Muscle layer of colon (tissue), 2 donors: ENCODE results near the gene ZNF787.
"Not testable (repeated sequence)": the region's sequence is repeated elsewhere in the genome, so short reads cannot be mapped to it uniquely, and the experiment has no call there.

ENCODE experiments used
- H3K27ac ChIP-seq: one replicate; pipeline ENCODE4 v1.7.0; 2013; ENCODE audit warnings: low read depth, mild to moderate bottlenecking, low read length, moderate library complexity
- H3K27me3 ChIP-seq, 2 donors: one replicate each; pipeline ENCODE4 v1.7.0; 2013; ENCODE audit warnings: low read length in 2 of 2, mild to moderate bottlenecking in 2 of 2; ENCODE audit not compliant: insufficient read depth in 2 of 2, control insufficient read depth in 1 of 2
- H3K36me3 ChIP-seq: one replicate; pipeline ENCODE4 v1.7.0; 2013; ENCODE audit warnings: mild to moderate bottlenecking, low read length; ENCODE audit not compliant: insufficient read depth
- H3K4me1 ChIP-seq: one replicate; pipeline ENCODE4 v1.7.0; 2013; ENCODE audit warnings: mild to moderate bottlenecking, low read length; ENCODE audit not compliant: insufficient read depth
- H3K4me3 ChIP-seq, 2 donors: one replicate each; pipeline ENCODE4 v1.7.0; 2013; ENCODE audit warnings: low read length in 2 of 2, low read depth in 1 of 2, mild to moderate bottlenecking in 1 of 2, moderate library complexity in 1 of 2
- H3K9ac ChIP-seq: one replicate; pipeline ENCODE4 v1.7.0; 2013; ENCODE audit warnings: low read length
- H3K9me3 ChIP-seq: one replicate; pipeline ENCODE4 v1.7.0; 2013; ENCODE audit warnings: mild to moderate bottlenecking, low read length
- donor health status: abdominal sarcoma.
- donor health status: Adenocarcinoma of cecum.

Gene ZNF787

DNA sequence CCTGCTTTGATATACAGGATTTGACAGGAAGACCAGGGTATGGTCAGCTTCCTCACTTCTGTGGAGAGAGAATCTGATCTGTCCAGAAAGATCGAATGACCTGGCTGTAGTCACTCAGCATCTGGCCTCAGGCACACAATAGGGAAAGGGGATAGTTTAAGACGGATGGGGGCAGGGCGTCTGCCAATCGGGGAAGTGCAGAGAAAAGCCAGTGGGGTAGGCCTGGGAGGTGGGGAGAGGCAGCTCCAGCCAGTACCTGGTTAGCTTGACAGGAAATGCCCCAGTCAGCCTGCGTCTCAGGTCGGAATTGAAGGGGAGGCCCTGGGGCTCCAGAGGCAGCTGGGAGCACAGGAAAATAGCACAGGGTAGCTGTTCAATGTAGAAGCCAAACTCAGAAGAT is 32.4 kb upstream of the ZNF787 start:
- peaks cover 13% of the 10 kb centered on the region for H3K36me3 ChIP-seq
- H3K27ac ChIP-seq: no peak overlapping the region
- no peak overlapping the region for H3K9ac ChIP-seq
- no peaks in the 10 kb centered on the region for H3K9me3 ChIP-seq
- no peak overlapping the region for H3K4me3 ChIP-seq
- H3K4me1 ChIP-seq: peaks cover 8% of the 10 kb centered on the region
- no peaks in the 10 kb centered on the region for H3K27me3 ChIP-seq

DNA sequence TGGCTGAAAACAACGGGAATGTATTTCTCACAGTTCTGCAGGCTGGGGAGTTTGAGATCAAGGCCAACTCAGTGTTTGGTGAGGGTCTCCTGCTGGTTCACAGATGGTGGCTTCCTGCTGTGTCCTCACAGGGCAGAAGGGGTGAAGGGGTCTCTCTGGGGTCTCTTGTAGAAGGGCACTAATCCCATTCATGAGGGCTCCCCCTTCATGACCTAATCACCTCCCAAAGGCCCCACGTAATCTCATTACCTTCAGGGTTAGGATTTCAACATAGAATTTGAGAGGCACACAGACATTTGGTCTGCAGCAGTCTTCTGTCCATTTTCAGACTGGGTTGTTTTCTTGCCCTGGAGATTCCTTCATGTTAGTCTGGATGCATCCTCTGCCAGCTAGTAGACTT is 31.5 kb upstream of the ZNF787 start:
- no peak overlapping the region for H3K27ac ChIP-seq
- H3K9me3 ChIP-seq: no peaks in the 10 kb centered on the region
- H3K27me3 ChIP-seq: no peaks in the 10 kb centered on the region
- no peak overlapping the region for H3K9ac ChIP-seq
- H3K36me3 ChIP-seq: peaks cover 13% of the 10 kb centered on the region
- H3K4me1 ChIP-seq: peaks cover 8% of the 10 kb centered on the region
- H3K4me3 ChIP-seq: no peak overlapping the region

DNA sequence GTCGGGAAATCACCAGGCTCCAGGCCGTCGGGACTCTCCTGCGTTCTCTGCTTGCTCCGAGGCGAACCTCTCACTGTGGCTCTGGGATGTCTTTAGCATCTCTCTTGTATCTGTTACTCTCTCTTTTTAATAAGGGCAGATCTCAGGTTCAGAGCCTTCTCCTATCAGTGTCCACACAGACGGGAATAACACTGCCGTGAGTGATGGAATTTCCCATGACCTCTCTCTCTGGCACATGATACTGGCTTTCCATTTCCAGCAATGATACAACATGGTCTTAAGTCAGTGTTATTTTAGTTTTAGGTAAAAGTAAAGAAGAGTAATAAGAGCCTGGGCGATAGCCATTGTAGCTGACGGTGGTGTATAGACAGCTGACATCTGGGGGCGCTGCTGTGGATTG is 29.3 kb upstream of the ZNF787 start:
- Histone ChIP-seq H3K27me3 (no peaks in the 10 kb centered on the region), H3K36me3 (peaks cover 12% of the 10 kb centered on the region), H3K4me3 (no peak overlapping the region), H3K9me3 (no peaks in the 10 kb centered on the region), H3K4me1 (peaks cover 8% of the 10 kb centered on the region), H3K9ac (no peak overlapping the region), H3K27ac (no peak overlapping the region)

DNA sequence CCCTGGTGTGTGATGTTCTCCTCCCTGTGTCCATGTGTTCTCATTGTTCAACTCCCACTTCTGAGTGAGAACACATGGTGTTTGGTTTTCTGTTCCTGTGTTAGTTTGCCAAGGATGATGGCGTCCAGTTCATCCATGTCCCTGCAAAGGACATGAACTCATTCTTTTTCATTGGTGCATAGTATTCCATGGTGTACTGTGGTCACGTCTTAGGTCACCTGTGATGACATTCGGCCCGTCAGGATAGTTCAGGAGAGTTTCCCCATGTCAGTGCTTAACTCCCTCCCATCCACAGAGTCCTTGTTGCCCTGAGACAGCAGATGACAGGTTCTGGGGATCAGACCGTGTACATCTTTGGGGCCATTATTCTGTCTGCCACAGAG is 28.6 kb upstream of the ZNF787 start:
- no peak overlapping the region for H3K9ac ChIP-seq
- H3K27me3 ChIP-seq: no peaks in the 10 kb centered on the region
- no peaks in the 10 kb centered on the region for H3K9me3 ChIP-seq
- peaks cover 8% of the 10 kb centered on the region for H3K4me1 ChIP-seq
- no peak overlapping the region for H3K4me3 ChIP-seq
- H3K36me3 ChIP-seq: peaks cover 10% of the 10 kb centered on the region
- no peak overlapping the region for H3K27ac ChIP-seq

DNA sequence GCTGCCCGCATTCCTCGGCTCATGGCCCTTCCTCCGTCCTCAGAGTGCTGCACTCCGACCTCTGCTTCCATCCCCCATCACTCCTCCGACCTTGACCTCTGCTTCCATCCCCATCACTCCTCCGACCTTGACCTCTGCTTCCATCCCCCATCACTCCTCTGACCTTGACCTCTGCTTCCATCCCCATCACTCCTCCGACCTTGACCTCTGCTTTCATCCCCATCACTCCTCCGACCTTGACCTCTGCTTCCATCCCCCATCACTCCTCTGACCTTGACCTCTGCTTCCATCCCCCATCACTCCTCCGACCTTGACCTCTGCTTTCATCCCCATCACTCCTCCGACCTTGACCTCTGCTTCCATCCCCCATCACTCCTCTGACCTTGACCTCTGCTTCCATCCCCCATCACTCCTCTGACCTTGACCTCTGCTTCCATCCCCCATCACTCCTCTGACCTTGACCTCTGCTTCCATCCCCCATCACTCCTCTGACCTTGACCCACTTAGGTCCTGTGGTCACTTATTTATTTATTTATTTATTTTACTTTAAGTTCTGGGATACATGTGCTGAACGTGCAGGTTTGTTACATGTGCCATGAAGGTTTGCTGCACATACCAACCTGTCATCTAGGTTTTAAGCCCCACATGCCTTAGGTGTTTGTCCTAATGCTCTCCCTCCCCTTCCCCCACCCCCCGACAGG is 28.0 kb upstream of the ZNF787 start:
- not testable (repeated sequence) for H3K36me3 ChIP-seq, H3K4me3 ChIP-seq, H3K27me3 ChIP-seq, H3K4me1 ChIP-seq, H3K27ac ChIP-seq, H3K9ac ChIP-seq, H3K9me3 ChIP-seq

DNA sequence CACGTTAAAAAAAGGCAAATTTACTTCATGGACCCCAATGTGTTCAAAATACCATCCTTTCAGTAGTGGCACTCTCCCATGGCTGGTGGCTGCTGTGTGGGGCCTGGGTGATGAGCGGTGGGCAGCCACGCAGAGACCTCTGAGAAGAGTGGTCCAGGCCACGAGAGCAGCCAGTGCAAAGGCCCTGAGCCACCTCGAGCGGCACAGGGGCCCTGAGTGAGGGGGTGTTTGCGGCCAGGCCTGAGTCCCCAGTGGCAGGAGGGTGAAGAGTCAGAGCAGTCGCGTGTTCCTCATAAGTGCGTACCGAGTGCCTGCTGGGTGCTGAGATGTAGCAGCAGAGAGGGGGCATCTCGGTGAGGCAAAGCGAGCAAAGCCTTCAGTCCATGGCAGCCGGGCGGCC is 27.0 kb upstream of the ZNF787 start:
- no peak overlapping the region for H3K27ac ChIP-seq

DNA sequence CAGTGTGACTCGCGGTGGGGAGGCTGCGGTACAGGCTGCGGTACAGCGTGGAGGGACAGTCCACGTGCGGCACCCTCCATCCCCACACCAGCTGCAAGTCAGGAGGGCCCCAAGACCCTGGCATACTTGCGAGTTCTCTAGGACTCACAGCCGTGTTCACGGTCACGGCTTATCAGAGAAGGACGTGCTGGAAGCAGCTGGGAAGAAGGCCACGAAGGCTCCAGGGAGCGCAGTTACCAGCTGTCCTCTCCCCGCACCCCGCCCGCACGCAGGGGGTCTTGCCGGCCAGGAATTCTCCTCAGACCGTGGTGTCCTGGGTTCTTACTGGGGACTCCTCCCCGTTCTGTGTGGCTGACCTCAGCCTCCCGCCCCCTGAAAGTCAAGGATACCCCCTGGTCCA is 26.2 kb upstream of the ZNF787 start:
- Histone ChIP-seq H3K4me3 (no peak overlapping the region), H3K27me3 (no peaks in the 10 kb centered on the region), H3K9ac (no peak overlapping the region), H3K4me1 (peaks cover 10% of the 10 kb centered on the region), H3K27ac (no peak overlapping the region), H3K36me3 (peaks cover 10% of the 10 kb centered on the region), H3K9me3 (no peaks in the 10 kb centered on the region)

More for the DNA sequence above, 27.0 kb upstream of the ZNF787 start:
- no peak overlapping the region for H3K4me3 ChIP-seq
- no peaks in the 10 kb centered on the region for H3K27me3 ChIP-seq
- H3K4me1 ChIP-seq: peaks cover 6% of the 10 kb centered on the region
- H3K36me3 ChIP-seq: peaks cover 10% of the 10 kb centered on the region
- no peak overlapping the region for H3K9ac ChIP-seq
- no peaks in the 10 kb centered on the region for H3K9me3 ChIP-seq

DNA sequence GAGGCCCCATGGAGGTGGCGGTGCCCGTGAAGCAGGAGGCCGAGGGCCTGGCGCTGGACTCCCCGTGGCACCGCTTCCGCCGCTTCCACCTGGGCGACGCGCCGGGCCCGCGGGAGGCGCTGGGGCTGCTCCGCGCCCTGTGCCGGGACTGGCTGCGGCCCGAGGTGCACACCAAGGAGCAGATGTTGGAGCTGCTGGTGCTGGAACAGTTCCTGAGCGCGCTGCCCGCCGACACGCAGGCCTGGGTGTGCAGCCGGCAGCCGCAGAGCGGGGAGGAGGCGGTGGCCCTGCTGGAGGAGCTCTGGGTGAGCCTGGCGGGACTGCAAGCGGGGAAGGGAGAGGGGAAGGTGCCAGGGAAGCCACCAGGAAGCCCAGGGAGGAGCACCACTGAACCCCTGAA is 25.8 kb upstream of the ZNF787 start:
- Histone ChIP-seq H3K9ac (no peak overlapping the region), H3K27me3 (no peaks in the 10 kb centered on the region), H3K4me3 (no peak overlapping the region), H3K4me1 (peaks cover 14% of the 10 kb centered on the region), H3K36me3 (peaks cover 10% of the 10 kb centered on the region), H3K9me3 (no peaks in the 10 kb centered on the region), H3K27ac (no peak overlapping the region)

DNA sequence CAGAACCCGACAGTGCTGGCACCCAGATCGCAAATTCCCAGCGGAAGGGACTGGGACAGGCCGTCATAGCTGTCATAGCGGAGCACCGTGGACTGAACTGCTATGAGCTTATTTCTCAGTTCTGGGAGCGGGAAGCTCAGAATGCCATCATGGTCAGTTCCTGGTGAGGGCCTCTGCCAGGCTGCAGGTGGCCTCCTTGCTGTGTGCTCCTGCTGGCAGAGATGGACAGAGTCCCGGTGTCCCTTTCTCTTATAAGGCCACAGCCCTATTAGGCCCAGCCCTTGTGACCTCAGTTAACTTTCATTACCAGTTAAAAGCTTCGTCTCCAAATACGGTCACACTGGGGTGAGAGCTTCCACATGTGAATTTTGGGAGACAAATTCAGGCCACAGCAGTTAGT is 24.6 kb upstream of the ZNF787 start:
- Histone ChIP-seq H3K9ac (no peak overlapping the region), H3K36me3 (peaks cover 10% of the 10 kb centered on the region), H3K9me3 (no peaks in the 10 kb centered on the region), H3K27ac (no peak overlapping the region), H3K4me1 (peaks cover 15% of the 10 kb centered on the region), H3K4me3 (no peak overlapping the region), H3K27me3 (no peaks in the 10 kb centered on the region)

DNA sequence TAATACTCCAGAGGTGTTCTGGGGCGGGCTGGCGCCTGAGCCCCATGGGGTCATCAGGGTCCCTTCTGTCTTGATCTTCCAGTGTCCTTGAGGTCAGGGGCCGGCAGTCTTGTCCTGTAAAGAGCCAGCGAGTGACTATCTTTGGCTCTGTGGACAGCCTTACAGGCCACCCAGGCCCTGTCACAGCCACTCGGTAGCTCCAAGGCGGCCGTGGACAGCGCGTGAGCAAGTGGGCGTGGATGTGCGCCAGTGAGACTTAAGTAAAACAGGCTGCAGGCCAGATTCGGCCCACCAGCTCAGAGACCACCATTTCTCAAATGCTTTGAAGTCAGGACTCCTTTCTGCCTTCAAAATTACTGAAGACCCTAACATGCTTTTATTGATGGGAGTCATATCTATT is 23.7 kb upstream of the ZNF787 start:
- Histone ChIP-seq H3K4me1 (peaks cover 19% of the 10 kb centered on the region), H3K9me3 (no peaks in the 10 kb centered on the region), H3K27ac (no peak overlapping the region), H3K9ac (no peak overlapping the region), H3K4me3 (no peak overlapping the region), H3K36me3 (peaks cover 10% of the 10 kb centered on the region), H3K27me3 (no peaks in the 10 kb centered on the region)

DNA sequence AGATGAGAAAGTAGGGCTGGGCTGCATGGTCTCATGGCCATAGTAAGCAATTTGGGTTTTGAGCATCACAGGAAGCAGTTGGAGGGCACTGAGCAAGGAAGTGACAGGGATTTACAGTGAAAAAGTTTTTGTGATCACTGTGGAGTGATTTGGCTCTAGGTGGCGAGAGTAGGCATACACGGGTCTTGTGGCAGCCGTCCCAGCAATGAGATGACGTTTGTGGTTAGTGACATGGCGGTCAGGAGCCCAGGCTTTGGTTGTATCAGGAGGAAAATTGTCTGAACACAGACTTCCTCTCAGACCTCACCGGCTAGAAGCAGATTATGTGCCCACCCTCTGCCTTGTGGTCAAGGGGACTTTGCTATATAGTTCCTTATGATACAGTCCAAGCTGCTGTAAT is 23.3 kb upstream of the ZNF787 start:
- no peaks in the 10 kb centered on the region for H3K9me3 ChIP-seq
- H3K27ac ChIP-seq: no peak overlapping the region
- H3K4me3 ChIP-seq: no peak overlapping the region
- no peak overlapping the region for H3K9ac ChIP-seq
- H3K27me3 ChIP-seq: no peaks in the 10 kb centered on the region
- H3K4me1 ChIP-seq: peaks cover 22% of the 10 kb centered on the region
- peaks cover 10% of the 10 kb centered on the region for H3K36me3 ChIP-seq

DNA sequence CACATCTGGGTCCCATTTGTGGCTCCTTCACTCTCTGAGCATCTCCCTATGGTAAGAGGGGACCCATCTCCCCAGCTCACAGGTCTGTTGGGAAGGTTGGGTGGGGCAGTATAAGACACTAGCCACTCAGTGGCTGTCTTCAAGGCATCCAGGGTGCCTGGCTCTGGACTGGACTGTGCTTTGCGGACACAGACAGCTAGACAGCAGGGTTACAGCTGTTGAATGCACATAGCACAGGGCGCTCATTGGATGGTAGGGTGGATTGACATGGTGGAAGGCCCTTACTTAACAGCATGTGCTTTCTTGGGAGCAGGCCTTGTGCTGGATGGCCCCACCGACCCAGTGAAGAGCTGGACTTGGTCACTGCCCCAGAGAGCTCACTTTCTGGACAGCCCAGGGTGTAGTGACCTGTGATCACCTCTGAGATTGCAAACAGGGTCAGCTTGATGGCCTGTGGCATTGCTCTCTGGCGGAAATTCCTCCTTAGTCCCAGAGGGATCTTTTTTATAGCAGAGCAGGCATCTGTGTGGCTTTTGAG is 21.9 kb upstream of the ZNF787 start:
- Histone ChIP-seq H3K27ac (no peak overlapping the region), H3K4me3 (no peak overlapping the region), H3K4me1 (peaks cover 22% of the 10 kb centered on the region)

More for the DNA sequence above, 21.9 kb upstream of the ZNF787 start:
- Histone ChIP-seq H3K9me3 (no peaks in the 10 kb centered on the region), H3K27me3 (no peaks in the 10 kb centered on the region), H3K36me3 (peaks cover 10% of the 10 kb centered on the region), H3K9ac (no peak overlapping the region)
